SK-N-SH (cell line): Measurements from ENCODE around the gene TRAFD1. TPM values are rescaled to one million over a fixed set of nuclear protein-coding genes. Genes with fewer than 3 reads are reported as not detected.

Source experiments
- CTCF ChIA-PET: fragments of 300-600, 350-600 bp; formaldehyde crosslinking; extraction: SDS; loops from one replicate; lab custom pipeline; 2021; lab: Yijun Ruan, JAX
- POLR2A ChIA-PET: fragments of 350-600 bp; sonication (Branson Sonifier 250); formaldehyde crosslinking; extraction: SDS; loops from one replicate; lab custom pipeline; 2020; ENCODE audit warnings: antibody characterized with exemption, inconsistent platforms; lab: Yijun Ruan, JAX
- DNase-seq: peaks from one replicate; pipeline ENCODE4 v3.0.0; 2012
- H2AFZ ChIP-seq: fragments of 200-600 bp; sonication (generic); 2 replicates; pipeline ENCODE4 v1.8.1; 2016; ENCODE audit warnings: antibody characterized with exemption, mild to moderate bottlenecking, low read depth
- H3F3A ChIP-seq: fragments of 200-600 bp; sonication (generic); replicated peaks from 2 replicates; pipeline ENCODE3; 2016; ENCODE audit warnings: antibody characterized with exemption, mild to moderate bottlenecking; ENCODE audit not compliant: insufficient read depth
- H3K27ac ChIP-seq, 2 experiments: fragments of 200-500 bp in 1 of 2; fragments of 200-600 bp in 1 of 2; sonication (Bioruptor generic) in 1 of 2; sonication (generic), shearing (Covaris generic) in 1 of 2; 2 replicates each; pipeline versions ENCODE4 v1.5.1 to v1.6.1; 2014 to 2016; ENCODE audit warnings: low read depth in 2 of 2, inconsistent platforms in 1 of 2, low read length in 1 of 2, mild to moderate bottlenecking in 1 of 2, mixed read lengths in 1 of 2
- H3K27me3 ChIP-seq: fragments of 200-600 bp; sonication (generic), shearing (Covaris generic); 2 replicates; pipeline ENCODE4 v1.6.1; 2016; ENCODE audit warnings: mixed run types; ENCODE audit not compliant: insufficient read depth
- H3K36me3 ChIP-seq, 2 experiments: fragments of 200-500 bp in 1 of 2; fragments of 200-600 bp in 1 of 2; sonication (Bioruptor generic) in 1 of 2; sonication (generic) in 1 of 2; replicated peaks in 1 of 2; 2 replicates each; pipeline versions ENCODE3 to v1.5.1; 2014 to 2016; ENCODE audit warnings: low read length in 1 of 2, mild to moderate bottlenecking in 1 of 2; ENCODE audit not compliant: insufficient read depth in 2 of 2, control insufficient read depth in 1 of 2
- H3K4me1 ChIP-seq, 2 experiments: fragments of 200-500 bp in 1 of 2; fragments of 200-600 bp in 1 of 2; sonication (Bioruptor generic) in 1 of 2; sonication (generic), shearing (Covaris generic) in 1 of 2; 2 replicates each; pipeline versions ENCODE4 v1.5.1 to v1.6.1; 2014 to 2016; ENCODE audit warnings: low read depth in 1 of 2, low read length in 1 of 2, mixed run types in 1 of 2; ENCODE audit not compliant: insufficient read depth in 2 of 2, control insufficient read depth in 1 of 2
- H3K4me2 ChIP-seq: fragments of 200-600 bp; sonication (generic), shearing (Covaris generic); 2 replicates; pipeline ENCODE4 v1.6.1; 2017; ENCODE audit warnings: mixed run types
- H3K4me3 ChIP-seq, 2 experiments: fragments of 200-500 bp in 1 of 2; fragments of 200-600 bp in 1 of 2; sonication (Bioruptor generic) in 1 of 2; sonication (generic), shearing (Covaris generic) in 1 of 2; 2 replicates each; pipeline versions ENCODE4 v1.5.1 to v1.8.1; 2014 to 2016; ENCODE audit warnings: low read depth in 2 of 2, inconsistent platforms in 1 of 2, low read length in 1 of 2, mild to moderate bottlenecking in 1 of 2, mixed read lengths in 1 of 2, moderate library complexity in 1 of 2
- H3K79me2 ChIP-seq: fragments of 200-600 bp; sonication (generic); 2 replicates; pipeline ENCODE4 v1.8.1; 2017; ENCODE audit warnings: mild to moderate bottlenecking; ENCODE audit not compliant: insufficient read depth
- H3K9ac ChIP-seq: fragments of 200-600 bp; sonication (generic); 2 replicates; pipeline ENCODE4 v1.6.1; 2017; ENCODE audit warnings: mixed run types
- H3K9me2 ChIP-seq: fragments of 200-600 bp; sonication (generic); 2 replicates; pipeline ENCODE4 v1.6.1; 2017; ENCODE audit warnings: mixed run types
- H3K9me3 ChIP-seq: fragments of 200-600 bp; sonication (generic); 2 replicates; pipeline ENCODE4 v1.6.1; 2017; ENCODE audit warnings: mixed run types, mild to moderate bottlenecking, moderate library complexity
- H4K20me1 ChIP-seq: fragments of 200-600 bp; sonication (generic); 2 replicates; pipeline ENCODE4 v1.6.1; 2017; ENCODE audit warnings: mild to moderate bottlenecking, mixed run types; ENCODE audit not compliant: insufficient read depth
- CHD2 ChIP-seq: fragments of 150-350 bp; IDR thresholded peaks from 2 replicates; pipeline ENCODE4 v1.6.1; 2018; ENCODE audit warnings: low read length; ENCODE audit not compliant: partially characterized antibody
- ELF1 ChIP-seq: IDR thresholded peaks from 2 replicates; pipeline ENCODE4 v1.4.0; 2012
- FOXJ3 ChIP-seq: sonication (generic); formaldehyde crosslinking; IDR thresholded peaks from 2 replicates; pipeline ENCODE4 v1.5.1; 2020; ENCODE audit warnings: mild to moderate bottlenecking, missing genetic modification reagents
- GABPA ChIP-seq: IDR thresholded peaks from 2 replicates; pipeline ENCODE4 v1.4.0; 2012; ENCODE audit warnings: low read depth, mild to moderate bottlenecking
- IRF3 ChIP-seq: fragments of 150-350 bp; IDR thresholded peaks from 2 replicates; pipeline ENCODE4 v1.6.1; 2016; ENCODE audit warnings: mild to moderate bottlenecking, low read depth, low read length
- MAX ChIP-seq: IDR thresholded peaks from 2 replicates; pipeline ENCODE4 v1.4.0; 2012; ENCODE audit warnings: low read depth
- MXI1 ChIP-seq: IDR thresholded peaks from 2 replicates; pipeline ENCODE4 v1.6.1; 2012; ENCODE audit warnings: mild to moderate bottlenecking, low read depth, low read length, improper control_type of control experiment
- PBX3 ChIP-seq: IDR thresholded peaks from 2 replicates; pipeline ENCODE4; 2012
- POLR2AphosphoS5 ChIP-seq: IDR thresholded peaks from 2 replicates; pipeline ENCODE4 v1.6.1; 2012; ENCODE audit warnings: low read depth, low read length
- RAD21 ChIP-seq: IDR thresholded peaks from 2 replicates; pipeline ENCODE4 v1.6.1; 2012; ENCODE audit warnings: mild to moderate bottlenecking, low read length
- RCOR1 ChIP-seq: fragments of 150-350 bp; IDR thresholded peaks from 2 replicates; pipeline ENCODE4 v1.6.1; 2017; ENCODE audit warnings: antibody characterized with exemption, low read length
- SIN3A ChIP-seq: IDR thresholded peaks from 2 replicates; pipeline ENCODE4 v1.6.1; 2012; ENCODE audit warnings: low read depth, mild to moderate bottlenecking, low read length, moderate library complexity, borderline replicate concordance
- SMC3 ChIP-seq: IDR thresholded peaks from 2 replicates; pipeline ENCODE4 v1.6.1; 2012; ENCODE audit warnings: low read depth, low read length, improper control_type of control experiment
- TAF1 ChIP-seq: IDR thresholded peaks from 2 replicates; pipeline ENCODE4 v1.6.1; 2012; ENCODE audit warnings: low read depth, mild to moderate bottlenecking, low read length, moderate library complexity, borderline replicate concordance
- USF2 ChIP-seq: fragments of 150-350 bp; IDR thresholded peaks from 2 replicates; pipeline ENCODE4 v1.6.1; 2017; ENCODE audit warnings: antibody characterized with exemption, low read length, low read depth, borderline replicate concordance
- WGBS: methylation state at CpG from one replicate; pipeline ENCODE4 v1.1.6; 2017; ENCODE audit warnings: low lambda C conversion rate; 5-methylcytosine and 5-hydroxymethylcytosine counted together
- polyA plus RNA-seq, 3 experiments: library from polyadenylated mRNA; depleted of rRNA; stranded (reverse); fragments of >200 nt; gene quantifications; 2 replicates each; pipeline ENCODE4 v1.2.3, GENCODE V29; 2012

TRAFD1 gene
- polyA plus RNA-seq (2012; rRNA removed), result 12.4 and 18.2 TPM in 2 replicates
- polyA plus RNA-seq (2012; cell fraction: cytosol; rRNA removed), result 15.0 and 16.3 TPM in 2 replicates
- 12.6 and 16.7 TPM in 2 replicates for polyA plus RNA-seq (2012; cell fraction: nucleus; rRNA removed)

GRCh38 chr12:112125250-112125999 lies at the start of gene TRAFD1:
Gene TRAFD1, plus strand, starts transcription at chr12:112125560. Its CDS starts 4,963 bp downstream, at chr12:112130523.
- ChIA-PET POLR2A (interaction anchor here (0.9 to 2.2 kb wide), 4 partner anchors 9 to 111 kb away, joined by 3 to 17 read pairs (median 6); partner anchors contain the start of gene NAA25), CTCF (interaction anchor here (0.6 to 1.4 kb wide), 2 partner anchors 14 to 189 kb away, joined by 3 read pairs; no protein-coding TSS in a partner anchor)
- Histone ChIP-seq H3K27ac (peak within 1 kb of the TSS; percentile 48 to 61; a peak in 1 of 4 replicates), H3K4me1 (peaks cover 4 to 12% of the 10 kb centered on the region in 2 experiments; a peak in 3 of 4 replicates), H3F3A (peaks cover 13% of the 10 kb centered on the region), H3K27me3 (no peaks in the 10 kb centered on the region), H3K9ac (peak within 1 kb of the TSS; percentile 83), H4K20me1 (no peaks in the 10 kb centered on the region), H3K9me3 (no peaks in the 10 kb centered on the region), H2AFZ (peak within 1 kb of the TSS; percentile 89), H3K9me2 (no peaks in the 10 kb centered on the region), H3K36me3 (no peaks in the 10 kb centered on the region), H3K4me2 (peak within 1 kb of the TSS; percentile 97), H3K79me2 (peaks cover 43% of the 10 kb centered on the region), H3K4me3 (peak within 1 kb of the TSS; percentile 69 to 81)
- TF ChIP-seq ELF1 (peak; percentile 84), FOXJ3 (CRISPR knock-in tag) (0 out of 2 replicates have a peak, but pooled peaks have one; percentile 48), MAX (peak; percentile 67), SIN3A (peak; percentile 86; the same call in 1 of the 2 replicates), TAF1 (peak; percentile 92), MXI1 (peak; percentile 92), SMC3 (no peak), GABPA (peak; percentile 75), USF2 (no peak), RCOR1 (peak; percentile 34; the same call in 1 of the 2 replicates), PBX3 (peak; percentile 100), IRF3 (peak; percentile 92), POLR2AphosphoS5 (peak; percentile 98), RAD21 (no peak), CHD2 (peak; percentile 91)
- WGBS, result 0% methylated on average over 13 of the region's 63 CpGs
- peak; percentile 99 for DNase-seq
